Fibroblast of gingiva (primary cell): ENCODE results near the gene AJM1.
A peak's percentile ranks its signal among the peaks of the same experiment; 100 is the strongest.
"Not testable (repeated sequence)": the region's sequence is repeated elsewhere in the genome, so short reads cannot be mapped to it uniquely, and the experiment has no call there.

Experiments used
- DNase-seq: peaks from one replicate; pipeline ENCODE4 v3.0.0-alpha.2; 2011; ENCODE audit warnings: low read depth

Gene AJM1

DNA sequence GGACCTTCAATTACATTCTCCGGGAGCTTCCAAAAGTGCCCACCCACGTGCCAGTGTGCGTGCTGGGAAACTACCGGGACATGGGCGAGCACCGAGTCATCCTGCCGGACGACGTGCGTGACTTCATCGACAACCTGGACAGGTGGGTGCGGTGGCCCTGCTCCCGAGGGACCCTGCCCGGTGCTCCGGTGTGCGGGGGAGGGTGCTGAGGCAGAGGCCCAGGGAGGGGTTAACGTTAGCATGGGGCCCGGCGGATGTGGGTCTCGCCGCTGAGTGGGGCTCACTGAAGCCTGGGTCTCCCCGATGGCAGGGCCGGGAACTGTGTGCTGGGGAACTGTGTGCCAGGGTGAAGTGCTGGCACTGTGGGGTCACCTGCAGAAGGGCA is 10.6 kb upstream of the AJM1 start:
- no peak for DNase-seq

DNA sequence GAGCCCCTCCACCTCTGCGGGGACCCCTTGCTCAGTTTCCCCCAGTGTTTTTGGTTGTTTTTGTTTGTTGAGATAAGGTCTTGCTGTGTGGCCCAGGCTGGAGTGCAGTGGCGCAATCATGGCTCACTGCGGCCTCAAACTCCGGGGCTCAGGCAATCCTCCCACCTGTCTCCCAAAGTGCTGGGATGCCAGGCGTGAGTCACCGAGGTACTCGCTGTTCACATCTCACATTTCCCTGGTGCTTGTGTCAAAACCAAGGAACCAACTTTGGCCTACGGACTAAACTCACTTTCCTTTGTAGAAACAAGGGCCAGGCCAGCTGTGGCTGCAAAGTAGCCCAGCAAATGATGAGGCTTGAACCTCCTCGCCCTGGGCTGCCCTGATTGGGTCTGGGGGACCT is 9.7 kb upstream of the AJM1 start:
- no peak for DNase-seq

DNA sequence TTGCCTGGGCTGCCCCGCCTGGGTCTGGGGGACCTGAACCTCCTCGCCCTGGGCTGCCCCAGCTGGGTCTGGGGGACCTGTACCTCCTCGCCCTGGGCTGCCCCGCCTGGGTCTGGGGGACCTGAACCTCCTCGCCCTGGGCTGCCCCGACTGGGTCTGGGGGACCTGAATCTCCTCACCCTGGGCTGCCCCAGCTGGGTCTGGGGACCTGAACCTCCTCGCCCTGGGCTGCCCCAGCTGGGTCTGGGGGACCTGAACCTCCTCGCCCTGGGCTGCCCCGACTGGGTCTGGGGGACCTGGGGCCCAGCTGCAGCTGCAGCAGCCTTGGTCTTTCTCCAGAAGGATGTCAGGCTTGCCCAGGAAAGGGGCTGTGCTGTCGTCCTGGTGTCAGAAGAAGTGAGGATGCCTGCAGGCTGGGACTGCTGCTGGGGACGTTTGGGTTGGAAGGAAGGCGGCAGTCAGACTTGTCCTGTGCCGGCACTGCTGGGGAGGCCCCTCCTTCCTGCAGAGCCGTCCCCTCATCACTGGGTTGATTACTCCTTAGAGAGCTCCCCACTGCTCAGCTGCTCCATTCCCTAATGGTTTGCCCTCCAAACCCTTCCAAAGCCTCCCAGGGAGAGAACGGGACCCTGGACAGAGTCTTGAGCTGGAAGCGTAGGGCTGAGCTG is 8.8 kb upstream of the AJM1 start:
- not testable (repeated sequence) for DNase-seq

DNA sequence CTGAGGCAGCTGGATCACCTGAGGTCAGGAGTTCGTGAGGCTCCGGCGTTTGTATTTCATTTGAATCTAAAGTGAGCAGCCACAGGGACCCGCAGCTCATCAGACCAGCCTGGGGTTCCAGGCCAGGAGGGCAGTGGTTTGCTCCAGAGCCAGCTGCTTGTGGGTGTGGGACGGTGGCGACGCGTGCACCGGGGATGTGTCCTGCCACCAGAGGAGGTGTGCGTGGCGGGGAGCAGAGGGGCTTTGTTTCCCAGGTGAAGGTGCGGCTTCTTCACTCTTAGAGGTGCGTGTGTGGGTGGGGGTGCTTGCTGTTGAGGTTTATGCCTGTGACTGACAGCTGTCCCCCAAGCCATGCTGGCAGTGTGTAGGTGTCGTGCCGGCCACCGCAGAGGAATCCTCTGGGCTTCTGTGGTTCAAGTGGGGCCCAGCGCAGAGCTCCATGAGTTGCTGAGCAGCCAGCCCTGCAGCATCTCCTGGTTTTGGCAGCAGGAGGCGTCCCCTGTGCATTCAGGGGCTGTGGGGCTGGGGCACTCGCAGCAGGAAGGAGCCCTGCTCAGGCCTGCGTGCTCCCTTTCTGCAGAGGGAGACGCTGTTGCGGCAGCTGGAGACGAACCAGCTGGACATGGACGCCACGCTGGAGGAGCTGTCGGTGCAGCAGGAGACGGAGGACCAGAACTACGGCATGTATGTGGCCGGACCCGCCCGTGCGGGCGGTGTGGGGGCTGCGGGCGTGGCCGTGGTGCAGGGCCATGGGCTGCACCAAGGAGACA is 6.9 kb upstream of the AJM1 start:
- no peak for DNase-seq

DNA sequence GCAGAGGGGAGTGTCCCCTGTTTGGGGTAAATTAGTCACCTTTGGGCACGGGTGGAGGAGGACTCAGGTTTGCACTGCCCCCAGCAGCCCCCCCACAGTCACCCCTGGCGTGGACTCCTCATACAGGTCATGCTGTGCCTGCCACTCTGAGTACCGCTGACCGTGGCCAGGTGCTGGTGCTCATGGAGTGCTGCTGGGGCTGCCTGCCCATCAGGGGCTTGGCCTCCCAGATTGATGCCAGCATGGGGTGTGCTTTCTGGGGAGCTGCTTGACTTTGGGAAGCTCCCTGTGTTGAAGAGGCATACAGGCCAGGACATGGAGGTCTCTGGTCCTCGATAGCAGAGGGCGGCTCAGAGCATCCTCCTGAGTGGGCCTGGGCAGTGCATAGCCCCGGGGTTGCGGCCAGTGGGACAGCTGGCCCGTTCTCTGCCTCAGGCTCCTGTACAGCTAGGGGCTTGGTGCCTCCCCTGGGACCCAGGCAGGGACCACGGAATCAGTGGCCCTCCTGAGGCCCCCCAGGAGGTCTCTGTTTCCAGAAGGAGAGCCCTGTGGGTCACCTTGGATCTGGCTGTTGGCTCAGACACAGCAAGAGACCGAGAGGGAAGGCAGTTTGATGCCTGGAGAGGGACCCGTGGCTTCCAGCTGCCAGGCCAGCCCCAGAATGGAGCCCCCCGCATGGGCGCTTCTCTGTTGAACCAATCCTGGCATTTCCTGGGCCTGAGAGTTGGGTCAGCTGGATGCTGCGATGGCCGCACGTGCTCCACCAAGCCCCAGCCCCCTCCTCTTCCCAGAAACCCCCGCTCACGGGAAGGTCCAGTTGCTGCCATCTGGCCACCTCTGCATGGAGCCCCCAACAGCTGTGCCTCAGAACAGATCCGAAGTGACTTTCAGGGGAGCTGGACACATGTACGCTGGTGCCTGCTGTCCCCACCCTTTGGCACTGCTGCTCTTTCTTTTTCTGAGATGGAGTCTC is 6.1 kb upstream of the AJM1 start:
- DNase-seq: no peak

DNA sequence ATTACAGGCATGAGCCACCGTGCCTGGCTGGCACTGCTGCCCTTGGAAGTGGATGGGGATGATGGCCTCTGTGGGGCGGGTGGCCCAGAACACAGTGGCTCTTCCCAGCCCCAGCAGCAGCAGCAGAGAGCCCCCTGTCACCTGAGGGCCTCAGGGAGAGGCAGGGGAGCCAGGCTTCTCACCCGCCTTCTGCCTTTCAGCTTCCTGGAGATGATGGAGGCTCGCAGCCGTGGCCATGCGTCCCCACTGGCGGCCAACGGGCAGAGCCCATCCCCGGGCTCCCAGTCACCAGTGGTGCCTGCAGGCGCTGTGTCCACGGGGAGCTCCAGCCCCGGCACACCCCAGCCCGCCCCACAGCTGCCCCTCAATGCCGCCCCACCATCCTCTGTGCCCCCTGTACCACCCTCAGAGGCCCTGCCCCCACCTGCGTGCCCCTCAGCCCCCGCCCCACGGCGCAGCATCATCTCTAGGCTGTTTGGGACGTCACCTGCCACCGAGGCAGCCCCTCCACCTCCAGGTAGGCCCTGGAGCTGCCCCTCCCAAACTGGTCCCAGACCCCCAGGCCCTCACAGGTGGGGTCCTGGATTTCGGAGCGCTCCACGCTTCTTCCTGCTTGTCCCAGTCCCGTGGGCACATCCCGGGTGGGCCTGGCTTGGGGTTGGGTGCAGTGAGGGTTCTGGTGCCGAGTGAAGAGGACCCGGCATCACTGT is 5.0 kb upstream of the AJM1 start:
- DNase-seq: no peak

DNA sequence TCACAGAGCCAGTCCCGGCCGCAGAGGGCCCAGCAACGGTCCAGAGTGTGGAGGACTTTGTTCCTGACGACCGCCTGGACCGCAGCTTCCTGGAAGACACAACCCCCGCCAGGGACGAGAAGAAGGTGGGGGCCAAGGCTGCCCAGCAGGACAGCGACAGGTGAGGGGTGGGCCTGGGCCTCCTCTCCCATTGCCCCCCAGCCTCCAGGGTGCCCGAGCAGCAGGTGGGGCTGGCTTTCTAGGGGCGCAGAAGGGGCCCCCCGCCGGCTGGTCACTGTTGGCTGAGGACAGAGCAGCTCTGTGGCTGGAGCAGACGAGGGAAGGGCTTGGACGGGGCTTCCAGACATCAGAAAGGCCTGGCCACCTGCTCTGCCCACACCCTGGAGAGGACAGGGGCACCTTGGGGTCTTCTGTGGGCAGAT is 4.4 kb upstream of the AJM1 start:
- not testable (repeated sequence) for DNase-seq

DNA sequence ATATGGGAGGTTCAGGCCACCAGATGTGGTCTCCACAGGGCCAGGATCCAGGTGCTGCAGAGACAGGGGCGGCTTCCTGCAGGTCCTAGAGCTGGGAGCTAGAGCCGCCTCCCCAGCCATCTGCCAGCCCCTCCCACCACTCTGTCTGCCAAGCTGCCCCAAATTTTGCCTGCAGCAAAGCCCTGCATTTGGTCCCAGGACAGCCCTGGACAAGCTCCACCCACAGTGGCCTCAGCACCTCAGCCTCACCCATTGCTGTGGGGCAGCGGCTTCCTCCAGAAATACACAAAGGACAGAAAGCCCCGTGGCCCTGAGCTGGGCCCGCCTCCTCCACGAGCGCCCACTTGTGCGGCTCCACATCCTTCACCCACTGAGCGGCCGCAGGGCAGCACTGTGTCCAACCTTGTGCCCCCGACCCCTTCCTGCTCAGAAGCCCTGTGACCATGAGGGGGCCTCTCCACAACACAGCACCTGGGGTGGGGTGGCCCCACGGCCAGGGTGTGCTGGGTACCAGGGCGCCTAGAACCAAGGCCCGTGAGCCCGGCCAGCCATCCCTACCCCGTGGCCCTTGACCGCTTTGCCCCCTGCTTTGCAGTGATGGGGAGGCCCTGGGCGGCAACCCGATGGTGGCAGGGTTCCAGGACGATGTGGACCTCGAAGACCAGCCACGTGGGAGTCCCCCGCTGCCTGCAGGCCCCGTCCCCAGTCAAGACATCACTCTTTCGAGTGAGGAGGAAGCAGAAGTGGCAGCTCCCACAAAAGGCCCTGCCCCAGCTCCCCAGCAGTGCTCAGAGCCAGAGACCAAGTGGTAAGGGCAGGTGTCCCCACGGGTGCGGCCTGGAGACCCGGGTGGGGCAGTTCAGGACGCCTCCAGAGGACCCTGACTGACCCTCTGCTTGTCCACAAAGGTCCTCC is 3.7 kb upstream of the AJM1 start:
- DNase-seq: no peak

DNA sequence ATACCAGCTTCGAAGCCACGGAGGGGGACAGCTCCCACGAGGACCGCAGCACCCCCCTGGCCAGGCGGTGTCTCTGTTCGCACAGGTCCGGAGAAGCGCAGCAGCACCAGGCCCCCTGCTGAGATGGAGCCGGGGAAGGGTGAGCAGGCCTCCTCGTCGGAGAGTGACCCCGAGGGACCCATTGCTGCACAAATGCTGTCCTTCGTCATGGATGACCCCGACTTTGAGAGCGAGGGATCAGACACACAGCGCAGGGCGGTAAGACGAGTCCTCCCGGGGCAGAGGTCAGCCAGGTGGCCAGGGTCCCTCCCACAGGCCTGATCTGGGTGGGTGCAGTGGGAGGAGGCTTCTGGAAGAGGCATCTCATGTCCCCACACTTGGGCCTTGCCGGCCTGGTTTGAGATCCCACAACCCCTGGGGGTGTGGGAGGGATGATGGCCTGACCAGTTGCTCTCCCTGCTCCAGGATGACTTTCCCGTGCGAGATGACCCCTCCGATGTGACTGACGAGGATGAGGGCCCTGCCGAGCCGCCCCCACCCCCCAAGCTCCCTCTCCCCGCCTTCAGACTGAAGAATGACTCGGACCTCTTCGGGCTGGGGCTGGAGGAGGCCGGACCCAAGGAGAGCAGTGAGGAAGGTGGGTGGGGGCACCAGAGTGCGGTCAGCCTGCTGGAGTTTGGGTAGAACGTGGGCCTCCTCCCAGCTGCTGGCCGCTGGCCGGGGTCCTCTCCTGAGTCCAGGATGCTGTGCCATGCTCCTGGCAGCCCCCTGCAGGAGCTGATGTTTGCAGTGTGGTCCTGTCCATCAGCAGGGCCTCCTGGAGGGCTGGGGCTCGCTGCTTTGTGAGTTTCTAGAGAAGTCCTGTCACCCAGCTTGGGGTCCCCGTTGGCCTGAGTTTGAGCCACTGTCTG is 2.8 kb upstream of the AJM1 start:
- no peak for DNase-seq

DNA sequence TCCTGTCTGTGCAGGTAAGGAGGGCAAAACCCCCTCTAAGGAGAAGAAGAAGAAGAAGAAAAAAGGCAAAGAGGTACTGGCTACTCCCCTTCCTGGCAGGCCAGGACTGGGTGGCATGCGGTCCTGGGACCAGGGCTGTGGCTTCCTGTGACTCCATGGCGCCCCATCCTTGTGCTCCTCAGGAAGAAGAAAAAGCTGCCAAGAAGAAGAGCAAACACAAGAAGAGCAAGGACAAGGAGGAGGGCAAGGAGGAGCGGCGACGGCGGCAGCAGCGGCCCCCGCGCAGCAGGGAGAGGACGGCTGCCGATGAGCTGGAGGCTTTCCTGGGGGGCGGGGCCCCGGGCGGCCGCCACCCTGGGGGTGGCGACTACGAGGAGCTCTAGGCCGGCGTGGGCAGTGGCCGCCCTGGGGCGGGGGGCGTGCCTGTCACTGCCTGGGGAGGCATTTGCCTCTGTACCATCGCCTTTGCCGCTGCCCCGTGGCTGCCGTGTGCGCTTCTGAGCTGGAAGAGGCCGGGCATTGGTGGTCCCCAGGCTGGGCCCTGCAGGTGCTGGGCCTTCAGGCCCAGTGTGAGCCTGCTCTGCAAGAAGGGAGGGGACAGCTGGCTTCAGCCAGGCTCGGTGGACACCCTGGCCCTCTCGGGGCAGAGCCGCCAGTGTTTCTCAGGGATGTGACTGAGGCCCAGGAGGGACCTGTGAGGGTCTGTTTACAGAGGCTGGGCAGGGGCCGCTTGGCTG is 2.0 kb upstream of the AJM1 start:
- DNase-seq: no peak

DNA sequence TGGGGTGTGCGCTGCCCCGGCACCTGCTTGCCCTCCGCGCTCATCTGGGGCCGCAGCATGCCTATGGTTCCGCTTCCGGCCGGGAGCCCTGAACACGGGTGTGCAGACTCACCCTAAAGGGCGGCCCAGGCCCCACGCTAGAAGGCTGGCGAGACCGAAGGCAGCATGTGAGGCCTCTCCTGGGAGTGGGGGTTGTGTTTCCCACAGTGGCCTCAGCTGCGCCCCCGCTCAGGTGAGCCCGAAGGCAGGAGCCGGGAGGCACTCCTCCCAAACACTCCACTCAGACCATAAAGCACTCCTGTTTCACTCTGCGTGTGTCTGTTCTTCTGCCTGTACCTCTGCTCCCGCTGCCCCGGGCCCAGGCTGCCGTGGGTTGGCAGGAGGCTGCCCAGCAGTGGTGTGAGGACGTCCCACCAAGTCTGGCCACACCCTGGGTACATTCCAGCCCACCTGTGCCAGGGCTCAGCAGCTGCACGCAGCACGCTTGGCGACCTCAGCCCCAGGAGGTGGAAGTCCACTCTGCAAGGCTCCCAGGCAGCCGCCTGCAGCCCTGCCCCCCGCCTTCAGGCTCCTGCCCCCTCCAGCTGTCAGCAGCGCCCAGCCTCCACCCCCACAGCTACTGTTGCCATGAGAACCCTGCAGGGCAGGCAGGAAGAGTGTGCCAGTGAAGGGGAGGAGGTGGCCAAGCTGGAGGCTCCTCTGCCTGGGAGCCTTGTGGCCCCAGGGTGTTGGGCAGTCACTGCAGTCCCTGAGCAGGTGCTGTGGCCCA is 1.2 kb upstream of the AJM1 start:
- peak; percentile 51 for DNase-seq

DNA sequence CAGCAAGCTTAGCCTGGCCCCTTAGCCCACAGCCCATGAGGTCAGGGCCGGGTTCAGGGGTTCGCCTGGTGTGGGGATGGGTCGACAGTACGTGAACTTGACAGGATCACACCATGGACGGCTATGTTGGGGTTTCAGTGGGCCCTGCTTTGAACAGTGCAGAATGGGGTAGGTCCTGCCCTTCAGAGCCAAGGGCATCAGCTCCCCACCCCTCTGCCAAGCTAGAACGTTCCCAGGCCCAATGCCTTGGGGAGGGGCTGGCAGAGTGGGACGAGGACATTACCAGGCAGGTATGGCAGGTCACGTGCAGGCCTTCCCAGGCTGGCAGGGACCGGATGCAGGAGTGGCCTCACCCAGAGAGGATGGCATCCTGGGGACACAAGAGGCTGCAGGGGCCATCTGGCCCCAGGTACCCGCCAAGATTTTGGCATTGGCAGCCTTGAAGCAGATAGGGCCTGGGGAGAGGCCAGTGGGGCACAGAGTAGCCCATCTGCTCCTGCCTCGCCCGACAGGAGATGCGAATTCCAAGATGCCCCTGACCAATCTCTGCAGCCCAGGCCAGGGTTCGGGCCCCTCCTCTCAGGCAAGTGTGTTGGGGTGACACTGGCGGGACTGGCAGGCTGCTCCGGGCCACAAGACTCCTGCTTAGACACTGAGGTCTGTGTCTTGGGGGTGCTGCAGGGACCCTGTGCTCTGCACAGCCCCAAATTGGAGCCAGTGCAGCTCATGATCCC is 465 bp upstream of the AJM1 start:
- not testable (repeated sequence) for DNase-seq

DNA sequence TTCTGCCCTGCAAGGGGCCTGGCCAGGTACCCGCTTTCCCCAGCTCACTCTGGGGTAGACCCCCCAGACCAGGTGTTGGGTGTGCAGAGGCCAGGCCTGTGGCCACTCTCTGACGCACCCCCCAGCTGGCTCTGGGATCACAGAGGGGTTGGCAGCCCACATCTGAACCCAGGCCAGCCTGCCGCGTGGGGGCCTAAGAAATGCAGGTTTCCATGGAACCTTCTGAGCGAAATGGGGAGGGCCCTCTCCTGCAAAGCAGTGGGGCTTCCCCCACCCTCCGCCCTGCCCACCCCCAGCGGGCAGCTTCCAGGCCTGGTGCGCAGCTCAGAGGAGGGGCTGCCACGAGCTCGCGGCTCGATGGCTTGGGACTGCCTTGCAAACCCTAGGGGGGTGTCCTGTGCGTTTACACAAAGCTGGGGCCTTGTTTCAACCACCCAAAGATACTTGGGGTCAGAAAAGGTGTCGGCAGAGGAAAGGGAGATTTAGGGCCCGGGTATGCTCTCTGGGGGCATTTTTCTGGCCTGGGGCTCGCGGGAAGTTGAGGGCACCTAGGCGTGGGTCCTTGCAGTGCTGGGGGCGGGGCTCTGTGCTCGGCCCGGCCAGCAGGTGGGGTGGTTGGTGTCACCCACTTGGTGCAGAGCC is 1.0 kb downstream of the AJM1 start:
- not testable (repeated sequence) for DNase-seq

DNA sequence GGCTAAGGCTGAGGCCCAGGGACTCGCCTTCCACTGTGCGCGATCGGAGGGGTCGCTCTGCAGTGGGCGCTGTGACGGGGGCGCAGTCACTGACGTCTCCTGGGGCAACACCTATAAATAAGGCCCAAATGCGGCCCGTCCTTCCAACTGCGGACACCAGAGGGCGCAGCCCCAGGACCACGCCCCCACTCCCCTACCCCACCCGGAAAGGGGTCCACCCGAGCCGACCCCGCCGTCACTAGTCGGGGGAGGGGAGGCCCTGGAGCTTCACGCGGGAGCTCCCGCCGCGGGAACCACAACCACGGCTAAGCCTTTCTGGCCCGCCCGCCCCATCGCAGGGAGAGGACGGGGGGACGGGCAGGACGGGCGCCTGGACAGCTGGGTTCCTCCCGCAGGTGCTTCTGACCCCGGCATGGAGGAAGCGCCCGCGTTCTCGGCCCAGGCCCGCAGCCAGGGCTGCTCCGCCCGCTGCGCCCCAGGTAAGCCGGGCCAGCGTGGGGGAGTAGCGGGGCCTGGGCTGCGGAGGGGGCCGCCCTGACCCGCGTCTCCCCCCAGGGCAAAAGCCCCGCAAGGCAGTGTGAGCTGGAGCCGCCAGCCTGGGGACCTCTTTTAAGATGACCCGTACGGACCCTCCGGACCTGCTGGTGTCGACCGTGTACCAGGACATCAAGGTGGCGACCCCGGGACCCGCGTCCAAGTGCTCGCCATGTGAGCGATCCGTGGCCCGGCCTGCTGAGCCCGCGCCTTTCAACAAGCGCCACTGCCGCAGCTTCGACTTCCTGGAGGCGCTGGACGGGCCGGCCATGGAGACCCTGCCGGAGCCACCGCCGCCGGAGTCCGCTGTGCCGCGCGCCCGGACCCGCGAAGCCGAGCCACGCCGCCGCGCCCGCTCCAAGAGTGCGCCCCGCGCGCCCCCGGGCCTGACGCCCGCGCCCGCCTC is 1.8 kb downstream of the AJM1 start:
- not testable (repeated sequence) for DNase-seq

DNA sequence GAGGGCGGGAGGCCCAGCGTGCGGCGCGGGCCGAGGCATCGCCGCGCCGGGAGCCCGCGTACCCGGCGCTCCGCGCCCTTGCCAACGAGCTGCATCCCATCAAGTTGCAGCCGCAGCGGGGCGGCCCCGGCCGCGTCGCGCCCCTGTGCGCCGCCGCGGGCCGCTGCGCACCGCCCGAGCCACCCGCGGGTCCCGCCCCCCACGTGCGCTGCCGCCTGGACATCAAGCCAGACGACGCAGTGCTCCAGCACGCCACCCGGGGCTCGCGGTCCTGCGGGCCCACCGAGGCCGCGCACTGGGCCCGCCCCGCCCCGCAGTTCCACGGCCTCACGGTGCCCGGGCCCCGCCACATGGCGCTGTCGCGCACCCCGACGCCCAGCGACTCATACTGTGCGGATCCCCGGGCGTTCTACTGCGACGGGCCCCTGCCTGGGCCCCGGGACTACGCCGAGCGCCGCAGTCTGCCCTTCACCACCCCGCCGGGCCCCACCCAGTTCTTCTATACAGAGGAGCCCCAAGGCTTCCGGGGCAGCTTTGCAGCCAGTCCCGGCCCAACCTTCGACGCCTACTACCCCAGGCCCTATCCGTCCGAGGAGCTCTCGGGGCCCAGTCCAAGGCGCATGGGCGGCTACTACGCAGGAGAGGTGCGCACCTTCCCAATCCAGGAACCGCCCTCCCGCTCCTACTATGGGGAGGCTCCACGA is 2.6 kb downstream of the AJM1 start:
- DNase-seq: no peak
